ENCODE data around the gene KCNQ2. TPM values are rescaled to one million over a fixed set of nuclear protein-coding genes. Genes with fewer than 3 reads are reported as not detected.
A peak's percentile ranks its signal among the peaks of the same experiment; 100 is the strongest.
"Not testable (repeated sequence)": the region's sequence is repeated elsewhere in the genome, so short reads cannot be mapped to it uniquely, and the experiment has no call there.

The KCNQ2 gene
- total RNA-seq, 2 donors from 2014 or later: 0.19 to 0.27 TPM

DNA sequence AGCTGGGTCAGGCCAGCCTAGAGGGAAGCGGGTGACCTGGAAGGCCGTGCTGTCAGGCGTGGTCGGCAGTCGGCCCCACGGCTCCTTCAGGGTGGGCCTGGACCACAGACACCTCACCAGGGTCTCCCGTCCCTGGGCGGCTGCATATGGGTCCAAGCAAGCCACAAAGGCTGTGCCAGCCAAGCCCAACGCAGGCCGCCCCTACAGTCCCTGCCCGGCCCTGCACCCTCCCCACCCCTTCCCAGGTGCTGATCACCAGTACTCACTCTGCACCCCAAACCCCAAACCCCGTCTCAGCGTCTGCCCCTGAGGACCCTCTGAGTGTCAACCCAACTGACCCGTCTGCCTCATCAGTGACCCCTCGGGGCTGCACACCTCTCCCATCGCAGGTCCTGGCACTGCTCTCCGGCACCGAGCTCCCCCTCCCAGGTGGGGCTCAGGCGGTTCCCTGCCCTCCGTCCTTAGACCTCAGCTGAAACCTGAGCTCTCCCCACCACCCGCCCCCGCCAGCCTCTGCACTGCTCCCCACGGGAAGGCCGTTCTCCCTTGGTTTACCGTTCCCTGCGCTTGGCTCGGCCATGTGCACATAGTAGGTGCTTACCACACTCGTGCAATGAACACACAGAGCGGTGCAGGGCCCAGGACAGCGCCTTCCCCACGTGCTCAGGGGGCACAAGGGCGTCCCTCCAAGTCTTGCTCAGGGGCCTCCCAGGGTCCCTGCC is 46.7 kb upstream of the KCNQ2 start:
- Histone ChIP-seq H3K27me3 (no peaks in the 10 kb centered on the region), H3K4me1 (peaks cover 5% of the 10 kb centered on the region), H3K9ac (ENCODE audit: low read depth in 2 of 2, low read length in 2 of 2) (peak overlapping the region; percentile 61 to 70), H3K4me3 (peak overlapping the region; percentile 91), H3K27ac (no peak overlapping the region), H3K36me3 (no peaks in the 10 kb centered on the region), H3K9me3 (no peaks in the 10 kb centered on the region)
- no peak for TF ChIP-seq CTCF (IDR thresholded peaks at IDR 0.05)
- intact Hi-C loops (cut with DNase I): no loop called here
- DNase-seq: no peak

DNA sequence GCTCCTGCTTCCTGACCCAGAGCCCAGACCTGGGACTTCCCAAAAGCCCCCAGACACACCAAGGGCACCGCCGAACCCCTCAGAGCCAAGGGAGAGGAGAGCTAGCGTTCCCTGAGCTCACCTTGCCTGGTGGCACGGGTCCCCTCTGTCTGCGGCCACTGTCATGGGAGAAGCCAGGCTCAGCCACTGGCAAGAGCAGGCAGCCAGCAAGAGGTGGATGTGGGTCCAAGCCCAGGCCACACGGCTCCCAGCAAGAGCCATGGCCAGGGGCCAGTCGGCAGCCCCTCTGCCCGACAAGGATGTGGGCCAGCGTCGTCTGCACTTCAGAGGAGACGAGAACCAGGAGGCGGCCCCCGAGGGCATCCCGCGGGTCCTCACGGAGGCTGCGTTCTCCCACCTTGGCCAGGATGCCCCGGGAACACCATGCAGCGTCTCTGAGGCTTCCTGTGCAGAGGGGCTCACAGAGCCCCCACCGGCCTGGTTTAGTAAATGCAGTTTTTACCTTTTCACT is 46.0 kb upstream of the KCNQ2 start:
- Histone ChIP-seq H3K27ac (no peak overlapping the region), H3K4me3 (no peak overlapping the region), H3K4me1 (peaks cover 5% of the 10 kb centered on the region), H3K9ac (ENCODE audit: low read depth in 2 of 2, low read length in 2 of 2) (no peak overlapping the region), H3K27me3 (no peaks in the 10 kb centered on the region), H3K9me3 (no peaks in the 10 kb centered on the region), H3K36me3 (no peaks in the 10 kb centered on the region)
- no peak for DNase-seq
- no peak for TF ChIP-seq CTCF (IDR thresholded peaks at IDR 0.05)
- intact Hi-C loops (cut with DNase I): no loop called here

- no peak for DNase-seq
- peaks cover 5% of the 10 kb centered on the region for H3K4me1 ChIP-seq
- no peaks in the 10 kb centered on the region for H3K36me3 ChIP-seq
- H3K27me3 ChIP-seq: no peaks in the 10 kb centered on the region
- H3K4me3 ChIP-seq: no peak overlapping the region
- no peak overlapping the region for H3K27ac ChIP-seq
- no peak for TF ChIP-seq CTCF (IDR thresholded peaks at IDR 0.05)
- intact Hi-C loops (cut with DNase I): no loop called here
- H3K9me3 ChIP-seq: no peaks in the 10 kb centered on the region
- H3K9ac ChIP-seq (ENCODE audit: low read depth in 2 of 2, low read length in 2 of 2): no peak overlapping the region
These were observed 45.2 kb upstream of the KCNQ2 start for GRCh38 chr20:63517376-63518309.

DNA sequence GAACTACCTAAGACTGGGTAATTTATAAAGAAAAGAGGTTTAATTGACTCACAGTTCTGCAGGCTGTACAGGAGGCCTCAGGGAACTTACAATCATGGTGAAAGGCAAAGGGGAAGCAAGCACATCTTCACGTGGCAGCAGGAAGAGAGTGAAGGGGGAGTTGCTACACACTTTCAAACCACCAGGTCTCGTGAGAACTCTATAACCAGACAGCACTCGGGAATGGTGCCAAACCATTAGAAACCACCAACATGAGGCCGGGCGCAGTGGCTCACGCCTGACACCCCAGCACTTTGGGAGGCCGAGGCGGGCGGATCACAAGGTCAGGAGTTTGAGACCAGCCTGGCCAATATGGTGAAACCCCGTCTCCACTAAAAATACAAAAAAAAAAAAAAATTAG is 42.1 kb upstream of the KCNQ2 start:
- H3K4me1 ChIP-seq; H3K27me3 ChIP-seq; H3K9ac ChIP-seq (ENCODE audit: low read depth in 2 of 2, low read length in 2 of 2); H3K27ac ChIP-seq; H3K4me3 ChIP-seq; DNase-seq; intact Hi-C loops (cut with DNase I); H3K9me3 ChIP-seq; H3K36me3 ChIP-seq: not testable (repeated sequence)

DNA sequence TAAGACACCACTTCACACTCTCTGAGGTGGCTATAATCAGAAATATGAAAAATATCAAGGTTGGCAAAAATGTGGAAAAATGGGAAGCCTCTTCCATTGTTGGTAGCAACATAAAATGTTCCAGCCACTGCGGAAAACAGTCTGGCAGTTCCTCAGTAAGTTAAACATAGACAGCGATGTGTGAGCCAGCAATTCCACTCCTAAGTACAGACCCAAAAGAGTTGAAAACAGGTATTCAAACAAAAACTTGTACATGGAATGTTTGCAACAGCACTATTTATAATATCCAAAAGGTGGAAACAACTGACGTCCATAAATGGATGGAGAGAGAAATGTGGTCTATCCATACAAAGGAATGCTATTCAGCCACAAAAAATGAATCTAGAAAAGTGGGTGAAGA is 40.8 kb upstream of the KCNQ2 start:
- DNase-seq: no peak
- H3K27ac ChIP-seq: no peak overlapping the region
- H3K4me1 ChIP-seq: no peaks in the 10 kb centered on the region
- no peaks in the 10 kb centered on the region for H3K27me3 ChIP-seq
- H3K9me3 ChIP-seq: no peaks in the 10 kb centered on the region
- TF ChIP-seq CTCF (IDR thresholded peaks at IDR 0.05): no peak
- H3K9ac ChIP-seq (ENCODE audit: low read depth in 2 of 2, low read length in 2 of 2): no peak overlapping the region
- no peaks in the 10 kb centered on the region for H3K36me3 ChIP-seq
- intact Hi-C loops (cut with DNase I): no loop called here
- H3K4me3 ChIP-seq: no peak overlapping the region
